ENCODE results near the gene C2orf42. TPM values are rescaled to one million over a fixed set of nuclear protein-coding genes. Genes with fewer than 3 reads are reported as not detected.
"Not testable (repeated sequence)": the region's sequence is repeated elsewhere in the genome, so short reads cannot be mapped to it uniquely, and the experiment has no call there.

Gene C2orf42
- total RNA-seq, 1 donor from 2014 or later: 8.1 TPM

GRCh38 chr2:70116936-70117552 lies 73.8 kb downstream of the C2orf42 start:
- no peak overlapping the region for H3K4me3 ChIP-seq (ENCODE audit: low read depth, low read length)
- no peak for TF ChIP-seq CTCF (conservative IDR thresholded peaks at IDR 0.05; ENCODE audit: low read depth, low read length)
- DNase-seq (ENCODE audit: low read depth): no peak

- no peak overlapping the region for H3K4me3 ChIP-seq (ENCODE audit: low read depth, low read length)
- no peak for TF ChIP-seq CTCF (conservative IDR thresholded peaks at IDR 0.05; ENCODE audit: low read depth, low read length)
- DNase-seq (ENCODE audit: low read depth): no peak
Observed at GRCh38 chr2:70115646-70116442, 75.0 kb downstream of the C2orf42 start.

GRCh38 chr2:70113359-70114070 lies 77.3 kb downstream of the C2orf42 start:
- TF ChIP-seq CTCF (conservative IDR thresholded peaks at IDR 0.05; ENCODE audit: low read depth, low read length): no peak
- no peak for DNase-seq (ENCODE audit: low read depth)

GRCh38 chr2:70111752-70112591 lies 78.8 kb downstream of the C2orf42 start:
- no peak for DNase-seq (ENCODE audit: low read depth)
- no peak for TF ChIP-seq CTCF (conservative IDR thresholded peaks at IDR 0.05; ENCODE audit: low read depth, low read length)
- no peak overlapping the region for H3K4me3 ChIP-seq (ENCODE audit: low read depth, low read length)

More at GRCh38 chr2:70113359-70114070, 77.3 kb downstream of the C2orf42 start:
- no peak overlapping the region for H3K4me3 ChIP-seq (ENCODE audit: low read depth, low read length)

GRCh38 chr2:70110397-70110796 lies 80.4 kb downstream of the C2orf42 start:
- H3K4me3 ChIP-seq (ENCODE audit: low read depth, low read length); DNase-seq (ENCODE audit: low read depth): not testable (repeated sequence)

GRCh38 chr2:70106138-70106537 lies 84.7 kb downstream of the C2orf42 start:
- H3K4me3 ChIP-seq (ENCODE audit: low read depth, low read length); DNase-seq (ENCODE audit: low read depth): not testable (repeated sequence)

- peak overlapping the region; percentile 21 for H3K4me3 ChIP-seq (ENCODE audit: low read depth, low read length)
- DNase-seq (ENCODE audit: low read depth): no peak
- TF ChIP-seq CTCF (conservative IDR thresholded peaks at IDR 0.05; ENCODE audit: low read depth, low read length): no peak
Observed at GRCh38 chr2:70104231-70105111, 86.3 kb downstream of the C2orf42 start.

All from epithelial cell of proximal tubule (primary cell).